Upper lobe of left lung (tissue), 4 donors: Measurements from ENCODE around the gene PRKAA2.

Experiments
- CTCF ChIP-seq, 6 experiments: fragments of 450-650 bp in 4 of 6; fragments of 200-600 bp in 2 of 6; sonication (generic) in 2 of 6; IDR thresholded peaks; one replicate each; pipeline ENCODE4 v1.5.1; 2016 to 2019; ENCODE audit warnings: antibody characterized with exemption in 6 of 6
- EP300 ChIP-seq, 4 donors: sonication (generic); formaldehyde crosslinking; IDR thresholded peaks; one replicate each; pipeline ENCODE4 v1.5.1; 2017; ENCODE audit warnings: antibody characterized with exemption in 4 of 4, control low read depth in 2 of 4
- POLR2A ChIP-seq, 4 donors: fragments of 450-650 bp; IDR thresholded peaks; one replicate each; pipeline ENCODE4 v1.5.1; 2016 to 2017; ENCODE audit warnings: antibody characterized with exemption in 4 of 4, mild to moderate bottlenecking in 2 of 4

- no peak for TF ChIP-seq CTCF (IDR thresholded peaks at IDR 0.05)
- TF ChIP-seq EP300 (IDR thresholded peaks at IDR 0.05): no peak
- TF ChIP-seq POLR2A (IDR thresholded peaks at IDR 0.05): no peak
Observed at GRCh38 chr1:56655991-56656613, 11.0 kb downstream of the PRKAA2 start.
